Ovary (tissue), 3 donors: ENCODE data around the gene TSEN15.

Experiments
- CTCF ChIP-seq, 3 donors: fragments of 450-650 bp in 2 of 3; fragments of 200-600 bp in 1 of 3; IDR thresholded peaks; one replicate each; pipeline versions ENCODE4 v1.5.1 to v1.8.0; 2016 to 2022; ENCODE audit warnings: antibody characterized with exemption in 3 of 3, mild to moderate bottlenecking in 1 of 3
- EP300 ChIP-seq: sonication (generic); formaldehyde crosslinking; IDR thresholded peaks from one replicate; pipeline ENCODE4 v1.6.1; 2017; ENCODE audit warnings: antibody characterized with exemption
- POLR2A ChIP-seq: fragments of 450-650 bp; IDR thresholded peaks from one replicate; pipeline ENCODE4 v1.6.1; 2017; ENCODE audit warnings: antibody characterized with exemption, mild to moderate bottlenecking, moderate library complexity
- donor health status: DM: no; HTN: no; CAD: no.

- TF ChIP-seq POLR2A (no peak), CTCF (IDR thresholded peaks at IDR 0.05) (no peak), EP300 (no peak)
Observed at GRCh38 chr1:184068354-184068753, 16.8 kb downstream of the TSEN15 start.
